Measurements from ENCODE around the gene MERTK.

MERTK gene

DNA sequence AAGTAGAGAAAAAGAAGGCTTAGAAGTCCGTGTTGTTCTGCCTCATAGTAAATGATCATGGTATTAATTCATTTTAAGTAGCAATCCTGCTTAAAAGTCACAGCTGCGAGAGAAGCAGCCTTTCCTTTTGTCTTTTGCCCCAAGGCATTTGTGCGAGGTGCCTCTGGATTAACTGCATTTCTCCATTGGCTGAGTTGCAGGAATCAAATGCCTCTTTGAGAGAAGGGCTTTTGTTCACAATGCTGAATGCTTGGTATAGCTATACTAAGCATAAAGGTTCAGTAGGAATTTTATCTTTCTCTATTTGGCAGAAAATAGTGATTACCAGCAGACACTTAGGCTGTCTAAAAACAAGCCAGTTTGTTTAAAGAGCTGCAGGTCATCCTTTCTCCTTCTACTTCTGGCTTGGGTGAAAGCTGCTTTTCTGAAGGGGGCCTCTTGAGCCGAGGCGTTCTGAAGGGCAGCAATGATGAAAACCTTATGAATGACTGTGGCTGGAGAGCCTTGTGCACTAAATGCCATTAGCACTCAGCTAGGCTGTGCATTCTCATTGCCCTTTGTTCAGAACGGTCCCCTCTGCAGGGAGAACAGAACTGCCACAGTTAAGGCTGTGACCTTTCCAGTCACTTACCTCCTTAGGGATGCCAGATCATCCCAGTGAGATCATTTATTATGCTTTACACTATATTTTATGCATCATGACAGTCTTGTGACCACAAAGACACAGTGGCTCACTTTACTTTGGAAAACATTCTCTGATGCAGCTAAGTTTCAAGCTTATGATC, 87.9 kb downstream of the MERTK start:
- H3K36me3 Mint-ChIP-seq: no peaks in the 10 kb centered on the region
- CTCF ChIA-PET: no interaction called here
- H3K27me3 Mint-ChIP-seq: peaks cover 6% of the 10 kb centered on the region
- no peak for DNase-seq
- H3K27ac Mint-ChIP-seq: no peak overlapping the region
- H3K4me3 Mint-ChIP-seq: no peak overlapping the region
- peaks cover 3% of the 10 kb centered on the region for H3K4me1 Mint-ChIP-seq
- H3K9me3 Mint-ChIP-seq: no peaks in the 10 kb centered on the region

DNA sequence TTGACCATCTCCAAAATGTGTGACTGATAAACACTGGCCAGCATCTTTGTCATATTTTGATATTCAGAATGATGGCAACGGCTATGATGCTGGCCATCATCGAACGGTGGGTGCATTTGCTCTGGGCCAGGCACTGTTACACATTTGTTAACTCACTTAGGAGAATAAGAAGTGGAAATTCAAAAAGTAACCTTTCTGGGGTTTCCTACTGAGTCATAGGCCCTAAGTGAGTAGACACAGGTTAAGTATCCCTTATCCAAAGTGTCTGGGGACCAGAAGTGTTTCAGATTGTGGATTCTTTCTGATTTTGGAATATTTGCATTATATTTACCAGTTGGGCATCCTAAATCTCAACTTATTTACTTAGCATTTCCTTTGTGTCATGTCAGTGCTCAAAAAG, 92.0 kb downstream of the MERTK start:
- Mint-ChIP-seq H3K4me3 (no peak overlapping the region), H3K27ac (no peak overlapping the region), H3K27me3 (peaks cover 14% of the 10 kb centered on the region), H3K4me1 (no peaks in the 10 kb centered on the region), H3K36me3 (no peaks in the 10 kb centered on the region), H3K9me3 (no peaks in the 10 kb centered on the region)
- CTCF ChIA-PET: no interaction called here
- no peak for DNase-seq

DNA sequence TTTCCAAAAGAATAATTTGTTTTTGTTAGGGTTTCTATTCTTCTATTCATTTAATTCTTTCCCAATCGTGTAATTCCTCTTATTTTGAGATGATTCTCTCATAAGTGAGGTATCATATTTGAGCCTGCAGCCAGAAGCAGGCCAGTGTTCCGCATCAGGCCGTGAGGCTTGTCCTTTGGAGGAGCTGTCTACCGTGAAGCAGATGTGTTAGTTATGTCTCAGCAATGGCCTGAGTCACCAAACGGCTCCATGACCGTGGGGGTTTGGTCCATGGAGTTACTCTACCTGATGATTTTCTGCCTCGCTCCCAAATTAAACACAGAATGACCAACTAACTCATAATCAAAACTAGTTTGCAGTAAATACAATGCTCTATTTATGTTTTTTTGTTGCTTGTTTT, 92.4 kb downstream of the MERTK start:
- Mint-ChIP-seq H3K27ac (no peak overlapping the region), H3K36me3 (no peaks in the 10 kb centered on the region), H3K27me3 (peaks cover 14% of the 10 kb centered on the region), H3K4me3 (no peak overlapping the region), H3K4me1 (no peaks in the 10 kb centered on the region), H3K9me3 (no peaks in the 10 kb centered on the region)
- no peak for DNase-seq
- CTCF ChIA-PET: no interaction called here

DNA sequence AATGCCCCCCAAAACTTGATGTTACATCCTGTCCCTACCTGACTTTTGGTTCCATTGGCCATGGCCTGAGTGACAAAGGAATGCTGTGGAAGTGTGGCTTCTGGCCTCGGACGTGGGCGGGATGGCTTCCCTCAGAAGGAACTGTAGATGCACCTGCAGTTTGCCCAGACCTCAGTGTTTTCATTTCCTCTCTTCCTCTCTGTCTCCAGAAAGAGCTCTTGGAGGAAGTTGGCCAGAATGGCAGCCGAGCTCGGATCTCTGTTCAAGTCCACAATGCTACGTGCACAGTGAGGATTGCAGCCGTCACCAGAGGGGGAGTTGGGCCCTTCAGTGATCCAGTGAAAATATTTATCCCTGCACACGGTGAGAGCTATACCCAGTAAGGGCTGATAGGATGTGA, 95.6 kb downstream of the MERTK start:
- H3K4me1 Mint-ChIP-seq: no peaks in the 10 kb centered on the region
- no peak overlapping the region for H3K4me3 Mint-ChIP-seq
- CTCF ChIA-PET: no interaction called here
- H3K27ac Mint-ChIP-seq: no peak overlapping the region
- peaks cover 14% of the 10 kb centered on the region for H3K27me3 Mint-ChIP-seq
- H3K36me3 Mint-ChIP-seq: no peaks in the 10 kb centered on the region
- no peak for DNase-seq
- no peaks in the 10 kb centered on the region for H3K9me3 Mint-ChIP-seq

DNA sequence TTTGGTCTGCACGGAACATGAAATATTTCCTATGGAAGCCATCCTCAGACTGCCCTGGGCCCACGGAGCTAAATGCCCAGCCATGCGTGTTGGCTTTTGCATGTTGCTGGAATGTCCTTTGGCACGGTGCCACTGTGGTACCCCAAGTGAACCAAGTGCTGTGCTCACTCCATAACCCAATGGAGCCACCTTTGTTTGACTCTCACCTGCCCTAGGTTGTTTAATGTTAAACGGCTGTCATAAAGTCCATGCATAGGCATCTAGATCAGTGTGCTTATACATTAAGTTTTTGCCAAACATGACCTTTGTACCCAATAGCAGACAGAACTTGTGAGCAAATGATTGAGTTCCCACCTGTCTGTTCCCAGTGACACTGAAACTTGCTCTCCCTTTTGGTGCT, 96.7 kb downstream of the MERTK start:
- Mint-ChIP-seq H3K9me3 (no peaks in the 10 kb centered on the region), H3K27ac (no peak overlapping the region), H3K27me3 (peaks cover 14% of the 10 kb centered on the region), H3K4me1 (no peaks in the 10 kb centered on the region), H3K36me3 (no peaks in the 10 kb centered on the region), H3K4me3 (no peak overlapping the region)
- CTCF ChIA-PET: no interaction called here
- no peak for DNase-seq

DNA sequence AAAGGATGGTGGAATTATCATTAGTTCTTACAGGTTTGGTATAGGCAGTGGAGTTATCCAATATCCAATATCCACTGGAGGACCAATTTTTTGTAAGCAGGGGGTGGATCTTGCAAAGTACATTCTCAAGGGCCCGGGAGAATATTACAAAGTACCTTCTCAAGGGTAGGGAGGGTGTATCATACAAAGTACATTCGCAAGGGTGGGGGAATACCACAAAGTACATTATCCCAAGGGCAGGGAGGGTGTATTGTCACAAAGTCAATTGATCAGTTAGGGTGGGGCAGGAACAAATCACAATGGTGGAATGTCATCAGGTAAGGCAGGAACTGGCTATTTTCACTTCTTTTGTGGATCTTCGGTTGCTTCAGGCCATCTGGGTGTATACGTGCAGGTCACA, 101.4 kb downstream of the MERTK start:
- no peaks in the 10 kb centered on the region for H3K27me3 Mint-ChIP-seq
- DNase-seq: no peak
- H3K27ac Mint-ChIP-seq: no peak overlapping the region

DNA sequence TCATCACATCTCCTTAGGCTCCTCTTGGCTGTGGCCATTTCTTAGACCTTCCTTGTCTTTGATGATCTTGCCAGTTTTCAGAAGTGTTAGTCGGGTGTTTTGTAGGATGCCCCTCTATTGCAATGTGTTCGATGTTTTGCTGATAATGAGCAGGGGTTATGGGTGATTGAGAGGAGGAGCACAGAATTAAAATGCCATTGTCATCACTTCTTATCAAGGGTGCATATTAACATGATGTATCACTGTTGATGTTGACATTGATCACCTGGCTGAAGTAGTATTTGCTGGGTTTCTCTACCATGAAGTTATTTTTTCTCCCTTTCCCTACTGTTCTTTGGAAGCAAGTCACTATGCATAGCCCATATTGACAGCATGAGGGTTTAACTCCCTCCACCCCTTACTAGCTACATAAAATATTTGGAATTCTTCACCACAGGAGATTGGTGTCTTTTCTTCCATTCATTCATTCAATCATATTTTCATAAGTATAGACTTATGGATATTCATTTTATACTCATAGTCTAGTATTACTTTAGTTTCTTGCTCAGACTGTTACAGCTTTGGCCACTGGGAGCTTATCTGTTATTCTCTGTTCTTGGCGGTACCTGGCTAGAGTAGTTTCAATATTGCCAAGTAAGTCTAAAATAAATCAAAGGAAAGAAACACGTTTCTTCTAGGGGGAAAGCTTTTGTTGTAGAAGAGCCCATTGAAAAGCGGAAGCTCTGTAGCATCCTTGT, 102.2 kb downstream of the MERTK start:
- peaks cover 8% of the 10 kb centered on the region for H3K4me1 Mint-ChIP-seq
- CTCF ChIA-PET: interaction anchor here (0.9 kb wide), 1 partner anchor 17 kb away, joined by 3 read pairs; no protein-coding TSS in a partner anchor
- DNase-seq: no peak
- H3K9me3 Mint-ChIP-seq: no peaks in the 10 kb centered on the region
- H3K4me3 Mint-ChIP-seq: no peak overlapping the region
- no peaks in the 10 kb centered on the region for H3K36me3 Mint-ChIP-seq
- no peak overlapping the region for H3K27ac Mint-ChIP-seq
- H3K27me3 Mint-ChIP-seq: no peaks in the 10 kb centered on the region

More for the DNA sequence above, 101.4 kb downstream of the MERTK start:
- Mint-ChIP-seq H3K4me3 (no peak overlapping the region), H3K4me1 (peaks cover 8% of the 10 kb centered on the region), H3K36me3 (no peaks in the 10 kb centered on the region), H3K9me3 (no peaks in the 10 kb centered on the region)
- CTCF ChIA-PET: no interaction called here

DNA sequence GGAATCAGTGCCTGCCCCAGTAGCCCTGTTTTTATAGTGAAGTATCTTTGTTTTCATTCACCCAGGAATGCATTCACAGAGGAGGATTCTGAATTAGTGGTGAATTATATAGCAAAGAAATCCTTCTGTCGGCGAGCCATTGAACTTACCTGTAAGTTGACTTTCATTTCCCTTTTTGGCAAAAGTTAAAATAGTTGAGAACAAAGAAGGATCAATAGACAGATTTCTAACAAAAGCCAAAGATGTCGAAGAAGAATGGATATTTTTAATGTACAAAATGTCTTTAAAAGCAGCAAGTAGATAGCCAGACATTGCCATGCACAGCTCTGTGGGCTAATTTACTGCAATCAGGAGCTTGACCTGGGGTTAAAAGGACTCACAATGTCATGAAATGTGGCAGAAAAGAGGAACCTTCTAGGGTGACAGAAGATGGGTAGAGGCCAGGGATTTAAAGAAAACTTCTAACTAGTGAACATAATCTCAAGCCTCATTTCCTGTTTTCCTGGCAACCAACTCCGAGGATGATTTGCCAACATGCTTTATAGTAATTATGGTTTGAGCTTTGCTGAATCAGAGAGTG, 102.8 kb downstream of the MERTK start:
- no peak overlapping the region for H3K27ac Mint-ChIP-seq
- CTCF ChIA-PET: interaction anchor here (0.9 kb wide), 1 partner anchor 18 kb away, joined by 3 read pairs; no protein-coding TSS in a partner anchor
- no peaks in the 10 kb centered on the region for H3K27me3 Mint-ChIP-seq
- H3K9me3 Mint-ChIP-seq: no peaks in the 10 kb centered on the region
- no peaks in the 10 kb centered on the region for H3K36me3 Mint-ChIP-seq
- no peak for DNase-seq
- H3K4me1 Mint-ChIP-seq: peaks cover 8% of the 10 kb centered on the region
- H3K4me3 Mint-ChIP-seq: no peak overlapping the region

DNA sequence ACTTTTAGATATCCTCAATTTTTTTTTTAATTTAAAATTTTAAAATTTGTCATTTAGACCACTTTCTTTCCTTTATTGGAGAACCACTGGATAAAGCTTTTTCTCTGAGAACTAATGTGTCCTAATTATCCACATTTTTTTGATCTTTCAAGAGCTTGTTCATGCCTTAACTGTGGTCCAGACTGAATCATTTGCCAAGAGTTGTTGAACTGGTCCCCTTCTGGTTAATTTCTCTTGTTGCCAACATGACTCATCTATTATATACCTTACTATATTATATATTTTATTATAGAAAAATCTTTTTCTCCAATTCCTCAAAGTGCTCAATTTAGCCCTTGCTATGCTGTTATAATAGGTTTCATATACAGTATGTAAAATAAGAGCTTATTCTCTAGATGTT, 103.5 kb downstream of the MERTK start:
- H3K4me1 Mint-ChIP-seq: peaks cover 8% of the 10 kb centered on the region
- CTCF ChIA-PET: no interaction called here
- no peaks in the 10 kb centered on the region for H3K9me3 Mint-ChIP-seq
- no peaks in the 10 kb centered on the region for H3K27me3 Mint-ChIP-seq
- DNase-seq: no peak
- no peak overlapping the region for H3K4me3 Mint-ChIP-seq
- H3K36me3 Mint-ChIP-seq: no peaks in the 10 kb centered on the region
- no peak overlapping the region for H3K27ac Mint-ChIP-seq

DNA sequence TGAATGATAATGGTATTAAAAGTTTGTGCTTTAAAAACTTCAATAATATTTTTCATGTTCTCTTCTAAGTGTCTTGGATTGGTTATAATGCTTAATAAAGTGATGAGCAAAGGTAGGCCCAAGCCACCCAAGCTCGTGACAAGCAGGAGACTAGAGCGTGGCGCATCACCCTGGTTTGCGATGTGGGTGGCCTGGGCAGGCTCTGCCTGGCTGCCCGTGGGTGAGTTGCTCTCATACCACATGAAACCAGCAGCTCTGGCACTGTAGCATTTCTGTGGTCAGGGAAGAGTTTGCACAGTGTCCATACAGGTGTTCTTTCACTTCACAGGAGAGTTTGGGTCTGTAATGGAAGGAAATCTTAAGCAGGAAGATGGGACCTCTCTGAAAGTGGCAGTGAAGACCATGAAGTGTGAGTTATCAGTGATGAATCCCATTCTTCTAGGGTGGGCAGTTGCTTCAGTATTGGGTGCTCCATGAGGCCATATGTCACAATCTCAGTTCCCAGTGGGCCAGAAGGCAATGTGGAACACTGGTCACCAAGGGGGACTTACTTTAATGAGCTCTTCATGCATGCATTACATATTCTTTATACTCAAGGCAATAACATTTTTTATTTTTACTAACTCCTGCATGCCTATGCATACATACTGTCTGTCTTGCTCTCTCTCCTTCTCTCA, 105.3 kb downstream of the MERTK start:
- Mint-ChIP-seq H3K4me1 (peaks cover 8% of the 10 kb centered on the region), H3K9me3 (no peaks in the 10 kb centered on the region), H3K27ac (no peak overlapping the region), H3K27me3 (peaks cover 3% of the 10 kb centered on the region), H3K36me3 (no peaks in the 10 kb centered on the region), H3K4me3 (no peak overlapping the region)
- no peak for DNase-seq
- CTCF ChIA-PET: interaction anchor here (0.6 to 1.1 kb wide), 2 partner anchors 10 to 578 kb away, joined by 3 read pairs; no protein-coding TSS in a partner anchor

DNA sequence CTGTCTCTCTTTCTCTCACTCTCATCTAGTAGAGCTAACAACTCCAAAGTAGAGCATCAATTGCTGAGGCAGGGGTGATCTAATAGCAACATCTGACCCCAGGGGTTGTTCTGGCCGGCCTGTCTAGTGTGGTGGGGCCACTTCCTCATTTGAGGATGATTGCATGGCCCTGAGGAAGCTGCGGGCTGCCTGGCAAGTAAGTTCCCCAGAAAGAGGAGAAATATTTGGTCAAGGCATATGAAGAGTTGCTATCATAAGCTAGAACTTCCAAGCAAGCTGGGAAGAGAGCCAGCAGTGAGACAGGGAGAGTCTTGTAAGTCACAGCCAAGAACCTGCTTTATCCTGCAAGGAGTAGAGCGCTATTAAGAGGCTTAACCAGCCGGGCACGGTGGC, 105.8 kb downstream of the MERTK start:
- CTCF ChIA-PET: no interaction called here
- H3K9me3 Mint-ChIP-seq: no peaks in the 10 kb centered on the region
- DNase-seq: no peak
- H3K4me1 Mint-ChIP-seq: peaks cover 8% of the 10 kb centered on the region
- H3K27me3 Mint-ChIP-seq: peaks cover 3% of the 10 kb centered on the region
- H3K36me3 Mint-ChIP-seq: no peaks in the 10 kb centered on the region
- no peak overlapping the region for H3K27ac Mint-ChIP-seq
- H3K4me3 Mint-ChIP-seq: no peak overlapping the region

DNA sequence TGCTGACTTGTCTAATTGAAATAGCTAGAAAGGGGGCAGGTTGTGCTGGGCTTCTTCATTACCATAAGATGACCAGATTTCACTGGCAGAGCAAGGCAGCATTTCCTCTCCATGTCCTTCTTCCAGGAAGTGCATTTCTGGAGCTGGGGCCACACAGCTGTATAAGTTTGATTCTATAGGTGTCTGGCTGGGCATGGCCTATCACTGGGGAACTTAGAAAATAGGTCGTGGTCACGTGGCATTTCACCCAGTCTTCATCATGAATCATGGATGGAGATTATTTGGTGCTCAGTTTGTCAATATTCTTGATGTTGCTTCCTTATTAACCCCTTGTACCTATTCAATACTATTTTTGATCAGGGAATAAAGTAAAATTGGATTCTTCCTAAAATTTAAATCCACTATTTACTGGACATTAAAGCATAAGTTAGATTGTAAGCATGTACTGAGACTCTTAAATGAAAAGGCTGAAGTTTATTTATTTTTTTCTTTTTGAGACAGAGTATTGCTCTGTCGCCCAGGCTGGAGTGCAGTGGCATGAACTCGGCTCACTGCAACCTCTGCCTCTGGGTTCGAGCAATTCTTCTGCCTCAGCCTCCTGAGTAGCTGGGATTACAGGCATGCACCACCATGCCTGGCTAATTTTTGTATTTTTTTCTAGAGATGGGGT, 107.1 kb downstream of the MERTK start:
- Mint-ChIP-seq H3K9me3 (no peaks in the 10 kb centered on the region), H3K4me3 (no peak overlapping the region), H3K4me1 (peaks cover 8% of the 10 kb centered on the region), H3K27me3 (peaks cover 3% of the 10 kb centered on the region), H3K36me3 (no peaks in the 10 kb centered on the region), H3K27ac (no peak overlapping the region)
- DNase-seq: no peak
- CTCF ChIA-PET: no interaction called here

DNA sequence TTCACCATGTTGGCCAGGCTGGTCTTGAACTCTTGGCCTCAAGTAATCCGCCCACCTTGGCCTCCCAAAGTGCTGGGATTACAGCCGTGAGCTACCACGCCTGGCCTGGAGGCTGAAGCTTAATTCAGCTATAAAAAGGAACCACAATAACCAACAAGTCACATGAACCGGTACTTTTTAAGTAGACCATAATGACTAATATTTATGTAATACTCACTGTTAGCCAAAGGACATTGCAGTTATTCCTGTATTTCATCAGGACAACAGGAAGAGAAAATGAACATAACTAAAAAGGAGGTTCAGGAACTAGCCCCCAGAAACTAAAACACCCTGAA, 107.6 kb downstream of the MERTK start:
- no peak for DNase-seq
- Mint-ChIP-seq H3K4me1 (peaks cover 6% of the 10 kb centered on the region), H3K27ac (no peak overlapping the region), H3K36me3 (no peaks in the 10 kb centered on the region), H3K4me3 (no peak overlapping the region), H3K9me3 (no peaks in the 10 kb centered on the region), H3K27me3 (peaks cover 3% of the 10 kb centered on the region)
- CTCF ChIA-PET: no interaction called here

DNA sequence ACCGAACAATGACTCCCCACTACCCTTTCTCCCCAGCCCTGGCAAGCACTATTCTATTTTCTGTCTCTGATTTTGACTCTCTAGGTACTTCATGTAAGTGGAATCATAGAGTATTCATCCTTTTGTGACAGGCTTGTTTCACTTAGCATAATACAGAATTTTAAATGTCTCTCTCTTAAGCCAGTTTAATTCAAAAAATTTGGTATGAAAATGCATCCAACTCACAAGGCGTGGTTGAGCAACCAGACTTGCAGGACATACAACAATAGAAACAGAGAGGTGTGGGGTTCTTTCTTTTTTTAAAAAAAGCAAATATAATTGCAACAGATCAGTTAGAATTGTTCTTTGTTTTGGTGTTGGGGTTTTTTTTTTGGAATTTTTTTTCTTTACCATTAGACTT, 109.1 kb downstream of the MERTK start:
- Mint-ChIP-seq H3K4me1 (no peaks in the 10 kb centered on the region), H3K4me3 (no peak overlapping the region), H3K9me3 (no peaks in the 10 kb centered on the region), H3K36me3 (no peaks in the 10 kb centered on the region), H3K27me3 (peaks cover 3% of the 10 kb centered on the region), H3K27ac (no peak overlapping the region)
- CTCF ChIA-PET: no interaction called here
- no peak for DNase-seq

Data from activated naive CD4-positive, alpha-beta T cell treated with anti-CD3 and anti-CD28 coated beads, Interleukin-2, amount 10 ng/mL, durations not matched to agents 7 days and 5 days (primary cell).